Measurements from ENCODE around the gene POLDIP2. TPM values are rescaled to one million over a fixed set of nuclear protein-coding genes. Genes with fewer than 3 reads are reported as not detected.

POLDIP2 gene
- total RNA-seq, 2 donors from 2014 or later: 62.2 to 83.4 TPM

DNA sequence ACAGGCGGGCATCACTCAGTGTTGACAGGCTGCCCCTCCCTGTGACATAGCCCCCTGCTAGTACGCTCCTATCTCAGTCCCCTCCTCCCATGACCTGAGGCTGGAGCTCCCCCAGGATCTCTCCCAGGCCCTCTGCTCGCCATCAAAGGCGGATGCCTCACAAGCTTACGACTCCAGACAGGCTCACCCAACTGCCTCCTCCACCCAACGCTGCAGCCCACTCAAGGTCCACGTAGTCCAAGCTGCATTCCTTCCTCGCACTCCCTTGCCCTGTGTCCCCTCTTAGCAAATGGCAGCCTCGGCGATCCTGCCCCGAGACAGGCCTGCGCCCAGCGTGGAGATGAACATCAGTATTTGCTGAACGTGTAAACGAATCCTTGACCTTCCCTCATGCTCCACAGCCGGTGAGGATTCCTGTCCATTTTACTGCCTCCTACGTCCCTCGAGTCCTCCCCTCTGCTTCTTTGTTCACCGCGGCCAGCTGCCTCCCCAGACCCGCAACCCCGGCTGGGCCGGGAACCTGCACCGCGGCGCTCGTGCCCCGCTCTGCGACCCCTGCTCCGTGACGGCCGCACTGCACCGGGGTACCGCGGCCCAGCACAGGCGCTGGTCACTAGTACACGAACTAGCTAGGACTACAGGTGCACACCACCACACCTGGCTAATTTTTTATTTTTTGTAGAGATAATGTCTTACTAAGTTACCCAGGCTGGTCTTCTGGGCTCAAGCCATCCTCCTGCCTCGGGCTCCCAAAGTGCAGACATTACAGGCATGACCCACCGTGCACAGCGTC is 39.2 kb downstream of the POLDIP2 start:
- Mint-ChIP-seq H3K27ac (peak overlapping the region in 1 of 2 donors; percentile 85), H3K9me3 (no peaks in the 10 kb centered on the region), H3K36me3 (peaks cover 17 to 33% of the 10 kb centered on the region in 2 donors)
- peak; percentile 2 to 6 for ATAC-seq
- peak in 1 of 2 donors; percentile 30 for DNase-seq (ENCODE audit: low spot score in 2 of 2)

DNA sequence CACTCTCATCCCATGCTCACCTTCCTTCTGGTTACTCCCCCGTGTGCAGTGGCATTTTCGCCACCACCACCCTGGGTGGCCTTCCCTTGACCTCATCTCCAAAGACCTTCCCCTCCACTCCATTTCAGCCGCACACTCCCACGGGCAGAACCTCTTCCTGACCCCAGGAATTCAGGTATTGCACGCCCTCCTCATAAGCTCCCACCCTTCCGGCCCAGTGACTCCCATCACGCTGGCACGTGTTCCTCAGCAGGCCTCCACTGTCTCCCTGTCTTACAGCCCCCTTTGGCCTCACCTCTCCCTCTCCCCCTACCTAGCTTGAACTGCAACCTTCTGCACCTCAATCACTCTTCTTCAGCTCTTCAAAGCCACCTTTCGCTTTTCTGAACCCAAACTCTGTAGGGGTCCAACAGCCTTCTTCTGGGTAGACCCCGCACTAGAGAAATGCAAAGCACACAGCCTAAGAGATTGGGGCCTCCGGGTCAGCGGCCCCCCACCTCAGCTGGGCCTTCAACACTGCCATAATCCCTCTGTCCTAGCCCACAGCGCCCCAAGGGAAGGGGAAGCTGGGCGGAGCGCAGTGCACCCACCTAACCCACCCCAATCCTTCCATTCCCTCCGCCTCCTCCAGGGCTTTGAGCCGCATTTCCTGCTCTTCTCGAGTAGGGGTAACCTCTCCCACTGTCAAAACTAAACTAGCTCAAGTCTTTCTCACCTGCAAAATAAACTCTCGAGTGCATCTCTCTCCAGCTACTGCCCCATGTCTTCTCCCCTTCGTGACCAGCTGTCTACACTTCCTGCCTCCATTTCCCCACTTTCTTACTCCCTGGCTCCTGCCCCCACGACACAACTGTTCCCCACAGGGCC is 40.0 kb downstream of the POLDIP2 start:
- ATAC-seq: no peak
- Mint-ChIP-seq H3K27ac (peak overlapping the region; percentile 22 to 85), H3K9me3 (no peaks in the 10 kb centered on the region), H3K36me3 (peaks cover 17 to 33% of the 10 kb centered on the region in 2 donors)
- no peak for DNase-seq (ENCODE audit: low spot score in 2 of 2)

DNA sequence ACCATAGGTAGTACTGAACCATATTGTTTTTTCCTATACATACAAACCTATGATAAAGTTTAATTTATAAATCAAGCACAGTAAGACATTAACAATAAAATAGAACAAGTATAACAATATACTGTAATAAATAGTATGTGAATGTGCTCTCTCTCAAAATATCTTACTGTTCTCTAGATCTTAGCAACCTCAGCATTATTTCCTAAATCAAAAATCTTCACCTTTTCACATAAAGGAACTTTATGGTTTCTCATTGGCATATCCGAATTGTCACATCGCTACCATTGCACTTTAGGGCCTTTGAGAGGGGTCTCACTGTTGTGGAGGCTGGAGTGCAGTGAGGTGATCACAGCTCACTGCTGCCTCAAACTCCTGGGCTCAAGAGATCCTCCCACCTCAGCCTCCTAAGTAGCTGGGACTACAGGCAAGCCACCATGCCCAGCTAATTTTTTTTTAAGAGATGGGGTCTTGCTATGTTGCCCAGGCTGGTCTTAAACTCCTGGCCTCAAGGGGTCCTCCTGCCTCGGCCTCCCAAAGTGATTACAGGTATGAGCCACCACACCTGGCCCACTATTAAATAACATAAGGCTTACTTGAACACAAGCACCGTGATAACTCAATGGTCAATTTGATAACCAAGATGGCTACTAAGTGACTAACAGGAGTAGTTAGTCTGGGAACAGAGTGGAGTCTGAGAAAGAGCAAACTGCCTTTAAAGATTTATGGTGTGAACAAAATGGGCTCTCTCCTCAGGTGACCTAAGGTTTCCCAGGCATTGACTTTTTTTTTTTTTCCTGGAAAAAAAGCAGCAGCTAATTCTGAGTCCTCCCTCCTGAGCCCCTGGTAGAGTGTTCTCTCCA is 41.3 kb downstream of the POLDIP2 start:
- Mint-ChIP-seq H3K36me3 (peaks cover 17 to 29% of the 10 kb centered on the region in 2 donors), H3K9me3 (no peaks in the 10 kb centered on the region), H3K27ac (no peak overlapping the region)
- DNase-seq (ENCODE audit: low spot score in 2 of 2): no peak
- ATAC-seq: no peak

DNA sequence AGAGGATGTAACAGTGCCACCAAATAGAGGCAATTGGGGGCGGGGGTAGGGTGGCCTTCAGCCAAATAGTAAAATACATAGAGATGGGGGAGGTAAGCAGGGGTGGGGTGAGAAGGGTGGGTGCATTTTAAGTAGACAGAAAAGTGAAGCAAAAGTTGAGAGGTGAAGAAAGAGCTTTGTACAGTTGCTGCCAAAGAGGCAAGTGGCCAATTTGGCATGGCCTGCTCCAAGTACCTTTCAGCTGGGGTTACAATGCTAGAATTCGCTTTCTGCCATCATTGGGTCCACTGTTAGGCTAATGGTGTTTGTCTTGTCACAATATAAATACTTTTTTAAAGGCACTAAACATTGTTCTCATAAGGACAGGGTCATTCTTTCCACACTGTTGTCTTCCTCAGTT is 43.5 kb downstream of the POLDIP2 start:
- no peak for ATAC-seq
- Mint-ChIP-seq H3K9me3 (no peaks in the 10 kb centered on the region), H3K36me3 (peaks cover 0 to 7% of the 10 kb centered on the region in 2 donors), H3K27ac (no peak overlapping the region)
- no peak for DNase-seq (ENCODE audit: low spot score in 2 of 2)

DNA sequence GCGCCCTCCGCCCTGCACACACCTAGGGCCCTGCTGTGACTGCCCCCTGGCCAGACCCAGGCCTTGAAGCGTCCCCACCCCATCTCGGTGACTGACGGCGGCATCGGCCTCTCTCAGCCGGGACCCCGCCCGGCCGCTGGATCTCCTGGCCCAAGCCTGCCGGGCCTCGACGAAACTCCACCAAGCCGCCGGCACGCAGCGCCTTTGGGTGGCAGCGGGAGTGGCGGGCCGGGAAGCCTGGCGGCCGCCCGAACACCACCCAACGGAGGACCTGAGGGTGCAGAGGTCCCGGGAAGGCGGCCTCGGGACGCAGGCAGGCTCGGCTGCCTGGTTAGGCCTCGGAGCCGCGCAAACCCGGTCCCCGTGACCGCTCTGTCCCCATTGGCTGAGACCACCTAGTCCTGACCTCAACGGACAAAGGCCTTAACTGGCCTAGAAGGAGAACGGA is 50.3 kb downstream of the POLDIP2 start:
- Mint-ChIP-seq H3K27ac (no peak overlapping the region), H3K9me3 (no peaks in the 10 kb centered on the region), H3K36me3 (no peaks in the 10 kb centered on the region)
- ATAC-seq: no peak
- DNase-seq (ENCODE audit: low spot score in 2 of 2): no peak

DNA sequence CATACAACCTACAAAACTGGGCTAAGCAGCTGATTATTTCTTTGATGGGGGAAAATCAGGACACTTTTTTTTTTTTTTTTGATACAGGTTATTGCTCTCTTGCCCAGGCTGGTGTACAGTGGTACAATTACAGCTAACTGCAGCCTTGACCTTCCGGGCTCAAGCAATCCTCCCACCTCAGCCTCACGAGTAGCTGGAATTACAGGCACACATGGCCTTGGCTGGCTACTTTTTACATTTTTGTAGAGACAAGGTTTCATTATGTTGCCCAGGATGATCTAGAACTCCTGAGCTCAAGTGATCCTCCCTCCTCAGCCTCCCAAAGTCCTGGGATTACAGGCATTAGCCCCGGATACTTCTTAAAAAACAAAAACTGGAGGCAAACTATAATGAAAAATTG is 58.9 kb downstream of the POLDIP2 start:
- Mint-ChIP-seq H3K9me3 (no peaks in the 10 kb centered on the region), H3K27ac (no peak overlapping the region), H3K36me3 (no peaks in the 10 kb centered on the region)
- DNase-seq (ENCODE audit: low spot score in 2 of 2): no peak
- ATAC-seq: no peak

Other genes with a start within 250 kb of the POLDIP2 start
- 10 to 100 TPM; 24.5 to 31.1 TPM for gene TMEM97, start 38.3 kb downstream of the POLDIP2 start, total RNA-seq
- 10 to 100 TPM; 16.4 to 16.8 TPM for gene IFT20, start 22.1 kb downstream of the POLDIP2 start, total RNA-seq
- gene TNFAIP1, start 21.8 kb downstream of the POLDIP2 start, total RNA-seq: 10 to 100 TPM; 25.7 to 26.2 TPM
- not detected for gene SEBOX, start 7.7 kb upstream of the POLDIP2 start, total RNA-seq
- gene VTN, start 12.8 kb upstream of the POLDIP2 start, total RNA-seq: under 1 TPM; 0.34 to 0.53 TPM
- gene SARM1, start 14.2 kb upstream of the POLDIP2 start, total RNA-seq: 10 to 100 TPM; 13.9 to 29.5 TPM
- 1 to 10 TPM; 1.8 to 3.6 TPM for gene SLC46A1, start 48.7 kb upstream of the POLDIP2 start, total RNA-seq
- not detected for gene SLC13A2, start 116.1 kb upstream of the POLDIP2 start, total RNA-seq
- gene FOXN1, start 148.8 kb upstream of the POLDIP2 start, total RNA-seq: not detected
- gene UNC119, start 195.1 kb upstream of the POLDIP2 start, total RNA-seq: 10 to 100 TPM; 53.0 to 56.6 TPM
- 10 to 100 TPM; 39.6 to 44.1 TPM for gene PIGS, start 214.0 kb upstream of the POLDIP2 start, total RNA-seq
- 100 to 1,000 TPM in 1 of 2 donors, 10 to 100 TPM in 1; 41.6 to 220 TPM for gene ALDOC, start 219.4 kb upstream of the POLDIP2 start, total RNA-seq
- 100 to 1,000 TPM; 150 to 326 TPM for gene SPAG5, start 241.5 kb upstream of the POLDIP2 start, total RNA-seq

All from activated naive CD4-positive, alpha-beta T cell treated with anti-CD3 and anti-CD28 coated beads, Interleukin-2, amount 50 U/mL, for 72 hours (primary cell).